Measurements from ENCODE around the gene DPH7. TPM values are rescaled to one million over a fixed set of nuclear protein-coding genes. Genes with fewer than 3 reads are reported as not detected.
"Not testable (repeated sequence)": the region's sequence is repeated elsewhere in the genome, so short reads cannot be mapped to it uniquely, and the experiment has no call there.

The DPH7 gene
- polyA plus RNA-seq, result 10 to 100 TPM; 22.5 to 36.7 (median 31.5) TPM
- long read RNA-seq, donor 1, partial matches to known transcripts, result 18 of 22 reads
- long read RNA-seq, donor 1, other reads (novel, unspliced or antisense), result 0 of 22 reads
- long read RNA-seq, donor 2, partial matches to known transcripts, result 0 of 1 reads
- long read RNA-seq, donor 2, other reads (novel, unspliced or antisense), result 0 of 1 reads
- long read RNA-seq, donor 3, partial matches to known transcripts, result 0 of 3 reads
- long read RNA-seq, donor 3, other reads (novel, unspliced or antisense), result 0 of 3 reads
- long read RNA-seq, donor 4, result 0 reads
- long read RNA-seq, donor 5, result 0 reads
- long read RNA-seq, donor 6, partial matches to known transcripts, result 0 of 2 reads
- long read RNA-seq, donor 6, other reads (novel, unspliced or antisense), result 0 of 2 reads
- long read RNA-seq, donor 7, result 0 reads
- long read RNA-seq, donor 8, result 0 reads
- long read RNA-seq, donor 9, partial matches to known transcripts, result 0 of 3 reads
- long read RNA-seq, donor 9, other reads (novel, unspliced or antisense), result 0 of 3 reads
- long read RNA-seq, donor 10, partial matches to known transcripts, result 0 of 3 reads
- long read RNA-seq, donor 10, other reads (novel, unspliced or antisense), result 0 of 3 reads

DNA sequence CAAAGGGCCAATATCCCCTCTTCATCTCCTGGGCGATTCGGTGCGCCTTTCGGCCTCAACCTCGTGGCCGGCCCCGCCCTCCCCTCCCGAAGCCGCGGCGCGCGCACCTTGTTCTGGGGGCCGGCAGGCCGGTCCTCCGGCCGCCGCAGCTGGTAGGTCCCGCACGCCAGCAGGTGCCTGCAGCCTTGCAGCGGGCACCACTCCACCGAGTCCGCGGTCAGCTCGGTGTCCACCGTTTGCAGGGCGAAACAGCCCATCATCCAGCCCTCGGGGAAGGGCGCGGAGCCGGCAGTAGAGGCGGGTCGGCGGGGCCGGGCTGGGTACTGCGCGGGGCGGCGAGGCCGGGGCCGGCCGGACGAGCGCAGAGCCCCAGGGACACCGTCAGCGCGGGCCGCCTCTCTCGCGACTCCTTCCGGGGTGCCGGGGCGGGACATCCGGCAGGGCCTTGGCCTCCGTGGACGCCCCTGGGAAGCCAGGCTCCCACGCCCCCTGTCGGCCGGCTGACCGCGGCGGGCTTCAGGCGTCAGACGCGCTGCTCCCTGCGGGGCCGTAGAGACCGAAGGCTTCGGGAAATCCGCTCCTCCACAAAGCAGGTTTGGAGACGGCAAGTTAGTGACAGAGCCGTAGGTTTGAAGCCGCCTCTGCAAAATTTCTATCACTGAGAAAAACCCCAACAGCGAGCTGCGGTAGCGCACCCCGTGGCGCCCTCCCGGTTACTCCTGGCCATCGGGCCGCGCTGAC, at the start of gene DPH7:
Gene DPH7 (minus strand): TSS at position 408 of the 741 bp plus-strand sequence. CDS start 148 bp downstream, at position 260.
- H3K27me3 ChIP-seq (ENCODE audit: control insufficient read depth in 3 of 3, insufficient read depth in 3 of 3, low read length in 3 of 3), result no peaks in the 10 kb centered on the region
- peaks cover 2 to 11% (median 3%) of the 10 kb centered on the region in 3 donors for H3K4me1 ChIP-seq (ENCODE audit: control insufficient read depth in 3 of 3, insufficient read depth in 2 of 3, low read depth in 1 of 3, low read length in 2 of 3)
- H3K27ac ChIP-seq (ENCODE audit: low read depth in 1 of 3, low read length in 2 of 3), result peak within 1 kb of the TSS; percentile 42 to 86 (median 71)
- WGBS, 3 donors, result 0 to 7% (median 2%) methylated on average over 58 to 82 of the region's 82 CpGs
- FAIRE-seq, result no peak
- H3K4me3 ChIP-seq (ENCODE audit: low read depth in 1 of 3, low read length in 3 of 3), result peak within 1 kb of the TSS; percentile 60 to 96 (median 85)
- peak; percentile 93 to 98 for DNase-seq
- peaks cover 0 to 65% (median 3%) of the 10 kb centered on the region in 3 donors for H3K36me3 ChIP-seq (ENCODE audit: control insufficient read depth in 3 of 3, insufficient read depth in 2 of 3, low read depth in 1 of 3, low read length in 3 of 3)
- no peaks in the 10 kb centered on the region for H3K9me3 ChIP-seq (ENCODE audit: control insufficient read depth in 2 of 2, insufficient read depth in 1 of 2, low read depth in 1 of 2, low read length in 1 of 2)

DNA sequence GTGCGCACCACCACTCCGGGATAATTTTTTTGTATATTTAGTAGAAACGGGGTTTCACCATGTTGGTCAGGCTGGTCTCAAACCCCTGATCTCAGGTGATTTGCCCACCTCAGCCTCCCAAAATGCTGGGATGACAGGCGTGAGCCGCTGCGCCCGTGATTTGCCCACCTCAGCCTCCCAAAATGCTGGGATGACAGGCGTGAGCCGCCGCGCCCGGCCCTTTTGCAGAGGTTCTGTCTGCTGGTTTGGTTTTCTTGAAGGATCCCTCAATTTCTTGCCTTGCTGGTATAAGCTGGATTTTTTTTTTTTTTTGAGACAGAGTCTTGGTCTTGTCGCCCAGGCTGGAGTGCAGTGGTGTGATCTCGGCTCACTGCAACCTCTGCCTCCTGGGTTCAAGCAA, 48.7 kb upstream of the DPH7 start:
- DNase-seq; FAIRE-seq; H3K4me3 ChIP-seq (ENCODE audit: low read depth in 1 of 3, low read length in 3 of 3); H3K27ac ChIP-seq (ENCODE audit: low read depth in 1 of 3, low read length in 2 of 3); H3K4me1 ChIP-seq (ENCODE audit: control insufficient read depth in 3 of 3, insufficient read depth in 2 of 3, low read depth in 1 of 3, low read length in 2 of 3); H3K27me3 ChIP-seq (ENCODE audit: control insufficient read depth in 3 of 3, insufficient read depth in 3 of 3, low read length in 3 of 3); H3K9me3 ChIP-seq (ENCODE audit: control insufficient read depth in 2 of 2, insufficient read depth in 1 of 2, low read depth in 1 of 2, low read length in 1 of 2): not testable (repeated sequence)
- peaks cover 0 to 13% (median 0%) of the 10 kb centered on the region in 3 donors for H3K36me3 ChIP-seq (ENCODE audit: control insufficient read depth in 3 of 3, insufficient read depth in 2 of 3, low read depth in 1 of 3, low read length in 3 of 3)
- 97 to 98% (median 97%) methylated on average over 14 of the region's 14 CpGs for WGBS, 3 donors

DNA sequence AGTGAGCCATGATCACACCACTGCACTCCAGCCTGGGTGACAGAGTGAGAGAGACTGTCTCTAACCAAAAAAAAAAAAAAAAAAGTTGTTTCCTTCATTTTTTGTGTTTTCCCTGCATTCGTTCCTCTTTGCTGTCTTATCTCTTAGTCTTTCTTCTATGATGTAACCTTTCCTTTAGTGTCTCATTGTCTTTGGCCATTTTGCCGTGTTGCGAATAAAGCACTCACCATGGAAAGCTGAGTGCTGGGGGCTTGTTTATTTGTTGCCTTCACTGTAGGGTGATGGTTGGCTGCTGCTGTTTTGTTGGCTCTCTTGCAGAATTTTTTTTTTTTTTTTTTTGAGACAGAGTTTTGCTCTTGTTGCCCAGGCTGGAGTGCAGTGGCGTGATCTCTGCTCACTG, 47.7 kb upstream of the DPH7 start:
- Histone ChIP-seq H3K4me3 (ENCODE audit: low read depth in 1 of 3, low read length in 3 of 3) (no peak overlapping the region), H3K4me1 (ENCODE audit: control insufficient read depth in 3 of 3, insufficient read depth in 2 of 3, low read depth in 1 of 3, low read length in 2 of 3) (peaks cover 0 to 6% (median 0%) of the 10 kb centered on the region in 3 donors), H3K9me3 (ENCODE audit: control insufficient read depth in 2 of 2, insufficient read depth in 1 of 2, low read depth in 1 of 2, low read length in 1 of 2) (no peaks in the 10 kb centered on the region), H3K27ac (ENCODE audit: low read depth in 1 of 3, low read length in 2 of 3) (no peak overlapping the region), H3K36me3 (ENCODE audit: control insufficient read depth in 3 of 3, insufficient read depth in 2 of 3, low read depth in 1 of 3, low read length in 3 of 3) (peaks cover 0 to 15% (median 0%) of the 10 kb centered on the region in 3 donors), H3K27me3 (ENCODE audit: control insufficient read depth in 3 of 3, insufficient read depth in 3 of 3, low read length in 3 of 3) (no peaks in the 10 kb centered on the region)
- FAIRE-seq, result no peak
- DNase-seq, result no peak
- WGBS, 3 donors, result 66 to 90% (median 88%) methylated on average over 4 of the region's 4 CpGs

DNA sequence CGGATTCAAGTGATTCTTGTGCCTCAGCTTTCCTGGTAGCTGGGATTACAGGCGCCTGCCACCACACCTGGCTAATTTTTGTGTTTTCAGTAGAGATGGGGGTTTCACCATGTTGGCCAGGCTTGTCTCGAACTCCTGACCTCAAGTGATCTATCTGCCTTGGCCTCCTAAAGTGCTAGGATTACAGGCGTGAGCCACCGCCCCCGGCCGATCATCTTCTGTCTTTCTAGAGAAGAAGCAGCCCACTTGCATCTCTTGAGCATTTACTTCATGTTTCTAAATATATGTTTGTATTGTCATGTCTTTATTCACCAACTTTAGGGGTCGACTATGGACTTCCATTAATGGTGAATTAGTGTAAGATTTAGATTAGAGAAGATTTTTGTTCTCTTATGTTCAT, 43.5 kb upstream of the DPH7 start:
- not testable (repeated sequence) for H3K27ac ChIP-seq (ENCODE audit: low read depth in 1 of 3, low read length in 2 of 3); H3K4me3 ChIP-seq (ENCODE audit: low read depth in 1 of 3, low read length in 3 of 3); H3K27me3 ChIP-seq (ENCODE audit: control insufficient read depth in 3 of 3, insufficient read depth in 3 of 3, low read length in 3 of 3); H3K9me3 ChIP-seq (ENCODE audit: control insufficient read depth in 2 of 2, insufficient read depth in 1 of 2, low read depth in 1 of 2, low read length in 1 of 2); DNase-seq; FAIRE-seq
- Histone ChIP-seq H3K36me3 (ENCODE audit: control insufficient read depth in 3 of 3, insufficient read depth in 2 of 3, low read depth in 1 of 3, low read length in 3 of 3) (peaks cover 0 to 22% (median 0%) of the 10 kb centered on the region in 3 donors), H3K4me1 (ENCODE audit: control insufficient read depth in 3 of 3, insufficient read depth in 2 of 3, low read depth in 1 of 3, low read length in 2 of 3) (peaks cover 2 to 16% (median 11%) of the 10 kb centered on the region in 3 donors)
- WGBS, 3 donors, result 86 to 92% (median 87%) methylated on average over 8 of the region's 8 CpGs

DNA sequence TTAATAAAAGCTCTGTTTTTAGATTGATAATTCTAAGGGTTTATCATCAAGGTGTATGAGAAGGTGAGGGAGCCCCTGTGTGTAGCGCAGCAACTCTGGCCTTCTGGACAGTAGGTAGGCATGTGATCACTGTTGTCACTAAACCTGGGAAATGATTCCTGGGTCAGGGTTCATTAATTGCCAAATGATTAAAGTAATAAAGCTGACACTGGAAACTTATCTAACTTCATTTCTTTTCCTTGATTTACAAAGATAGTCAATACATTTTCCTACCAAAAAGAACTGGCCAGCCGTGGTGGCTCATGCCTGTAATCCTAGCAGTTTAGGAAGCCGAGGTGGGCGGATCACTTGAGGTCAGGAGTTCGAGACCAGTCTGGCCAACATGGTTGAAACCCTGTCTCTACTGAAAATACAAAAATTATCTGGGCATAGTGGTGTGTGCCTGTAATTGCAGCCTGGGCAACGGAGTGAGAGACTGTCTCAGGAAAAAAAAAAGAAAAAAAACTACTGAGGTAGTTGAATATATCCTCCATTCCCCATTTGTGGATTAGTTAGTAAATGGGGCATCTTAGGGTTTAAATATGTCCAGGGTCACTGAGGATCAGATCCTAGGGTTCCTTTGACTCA, 42.5 kb upstream of the DPH7 start:
- no peak overlapping the region for H3K4me3 ChIP-seq (ENCODE audit: low read depth in 1 of 3, low read length in 3 of 3)
- FAIRE-seq (no peak), DNase-seq (peak in 1 of 2 donors; percentile 63)
- no peak overlapping the region for H3K27ac ChIP-seq (ENCODE audit: low read depth in 1 of 3, low read length in 2 of 3)
- peaks cover 2 to 16% (median 11%) of the 10 kb centered on the region in 3 donors for H3K4me1 ChIP-seq (ENCODE audit: control insufficient read depth in 3 of 3, insufficient read depth in 2 of 3, low read depth in 1 of 3, low read length in 2 of 3)
- peaks cover 0 to 28% (median 1%) of the 10 kb centered on the region in 3 donors for H3K36me3 ChIP-seq (ENCODE audit: control insufficient read depth in 3 of 3, insufficient read depth in 2 of 3, low read depth in 1 of 3, low read length in 3 of 3)
- 45 to 49% (median 47%) methylated on average over 6 of the region's 6 CpGs for WGBS, 3 donors
- no peaks in the 10 kb centered on the region for H3K9me3 ChIP-seq (ENCODE audit: control insufficient read depth in 2 of 2, insufficient read depth in 1 of 2, low read depth in 1 of 2, low read length in 1 of 2)
- H3K27me3 ChIP-seq (ENCODE audit: control insufficient read depth in 3 of 3, insufficient read depth in 3 of 3, low read length in 3 of 3), result no peaks in the 10 kb centered on the region

DNA sequence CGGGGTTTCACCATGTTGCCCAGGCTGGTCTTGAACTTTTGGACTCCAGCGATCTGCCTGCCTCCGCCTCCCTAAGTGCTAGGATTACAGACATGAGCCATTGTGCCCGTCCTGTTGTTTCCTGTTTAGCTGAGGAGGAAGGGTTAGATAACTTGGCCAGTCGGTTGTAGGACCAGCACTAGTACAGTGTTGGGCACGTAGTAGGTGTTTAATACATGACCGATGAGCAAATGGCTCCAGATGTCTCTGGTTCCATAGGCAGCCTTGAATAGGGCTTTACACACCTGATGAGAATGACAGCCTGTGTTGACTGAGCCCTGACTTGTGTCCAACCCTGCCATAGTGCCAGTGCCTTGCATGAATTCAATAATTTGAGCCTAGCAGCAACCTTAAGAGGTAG, 41.9 kb upstream of the DPH7 start:
- Histone ChIP-seq H3K9me3 (ENCODE audit: control insufficient read depth in 2 of 2, insufficient read depth in 1 of 2, low read depth in 1 of 2, low read length in 1 of 2) (no peaks in the 10 kb centered on the region), H3K36me3 (ENCODE audit: control insufficient read depth in 3 of 3, insufficient read depth in 2 of 3, low read depth in 1 of 3, low read length in 3 of 3) (peaks cover 0 to 35% (median 2%) of the 10 kb centered on the region in 3 donors), H3K4me3 (ENCODE audit: low read depth in 1 of 3, low read length in 3 of 3) (no peak overlapping the region), H3K27me3 (ENCODE audit: control insufficient read depth in 3 of 3, insufficient read depth in 3 of 3, low read length in 3 of 3) (no peaks in the 10 kb centered on the region), H3K27ac (ENCODE audit: low read depth in 1 of 3, low read length in 2 of 3) (peak overlapping the region in 1 of 3 donors; percentile 15), H3K4me1 (ENCODE audit: control insufficient read depth in 3 of 3, insufficient read depth in 2 of 3, low read depth in 1 of 3, low read length in 2 of 3) (peaks cover 2 to 16% (median 11%) of the 10 kb centered on the region in 3 donors)
- DNase-seq (no peak), FAIRE-seq (no peak)
- 57 to 66% (median 66%) methylated on average over 7 of the region's 7 CpGs for WGBS, 3 donors

DNA sequence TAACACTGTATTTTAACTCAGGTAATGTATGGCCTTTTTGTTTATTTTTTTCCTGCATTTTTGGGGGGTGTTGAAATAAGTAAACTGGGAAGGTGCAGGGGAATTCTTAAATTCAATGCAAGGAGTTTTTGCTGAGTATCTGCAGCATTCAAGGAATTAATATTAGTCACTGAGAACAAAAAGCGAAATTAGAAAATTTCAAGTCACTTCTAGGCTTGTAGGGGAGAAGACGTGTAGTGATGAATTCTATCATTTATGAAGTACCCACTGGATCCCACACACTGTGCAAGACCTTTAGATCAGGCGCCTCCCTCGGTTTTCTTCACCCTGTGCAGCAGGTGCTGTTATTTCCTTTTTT, 41.3 kb upstream of the DPH7 start:
- no peak for FAIRE-seq
- Histone ChIP-seq H3K27ac (ENCODE audit: low read depth in 1 of 3, low read length in 2 of 3) (peak overlapping the region in 1 of 3 donors; percentile 83), H3K27me3 (ENCODE audit: control insufficient read depth in 3 of 3, insufficient read depth in 3 of 3, low read length in 3 of 3) (no peaks in the 10 kb centered on the region), H3K36me3 (ENCODE audit: control insufficient read depth in 3 of 3, insufficient read depth in 2 of 3, low read depth in 1 of 3, low read length in 3 of 3) (peaks cover 3 to 40% (median 4%) of the 10 kb centered on the region in 3 donors), H3K4me3 (ENCODE audit: low read depth in 1 of 3, low read length in 3 of 3) (peak overlapping the region in 2 of 3 donors; percentile 69 to 86), H3K9me3 (ENCODE audit: control insufficient read depth in 2 of 2, insufficient read depth in 1 of 2, low read depth in 1 of 2, low read length in 1 of 2) (no peaks in the 10 kb centered on the region), H3K4me1 (ENCODE audit: control insufficient read depth in 3 of 3, insufficient read depth in 2 of 3, low read depth in 1 of 3, low read length in 2 of 3) (peaks cover 2 to 16% (median 11%) of the 10 kb centered on the region in 3 donors)
- DNase-seq, result no peak
- 33 to 38% (median 37%) methylated on average over 4 of the region's 4 CpGs for WGBS, 3 donors
